IPS-18a (cell line): Measurements from ENCODE around the gene PUDP.
"Not testable (repeated sequence)": the region's sequence is repeated elsewhere in the genome, so short reads cannot be mapped to it uniquely, and the experiment has no call there.

Experiments used
- H3K27ac ChIP-seq: one replicate; pipeline ENCODE4 v1.5.1; 2013; ENCODE audit warnings: low read length
- H3K27me3 ChIP-seq: one replicate; pipeline ENCODE4 v1.6.1; 2013; ENCODE audit warnings: mild to moderate bottlenecking, low read length; ENCODE audit not compliant: control insufficient read depth, insufficient read depth
- H3K36me3 ChIP-seq: one replicate; pipeline ENCODE4 v1.6.1; 2013; ENCODE audit warnings: low read depth, low read length; ENCODE audit not compliant: control insufficient read depth
- H3K4me1 ChIP-seq: one replicate; pipeline ENCODE4 v1.6.1; 2013; ENCODE audit warnings: low read depth, low read length; ENCODE audit not compliant: control insufficient read depth
- H3K4me3 ChIP-seq: one replicate; pipeline ENCODE4 v1.5.1; 2013; ENCODE audit warnings: low read length
- H3K9ac ChIP-seq: one replicate; pipeline ENCODE4 v1.6.1; 2013; ENCODE audit warnings: mild to moderate bottlenecking, low read length, moderate library complexity
- H3K9me3 ChIP-seq: one replicate; pipeline ENCODE4 v1.6.1; 2013; ENCODE audit warnings: low read depth, low read length; ENCODE audit not compliant: control insufficient read depth

PUDP gene

GRCh38 chrX:7102119-7102518 lies 45.8 kb downstream of the PUDP start:
- Histone ChIP-seq H3K27me3 (no peaks in the 10 kb centered on the region), H3K9ac (no peak overlapping the region), H3K4me3 (no peak overlapping the region), H3K4me1 (peaks cover 8% of the 10 kb centered on the region), H3K27ac (no peak overlapping the region), H3K36me3 (no peaks in the 10 kb centered on the region), H3K9me3 (no peaks in the 10 kb centered on the region)

GRCh38 chrX:7100022-7100421 lies 47.9 kb downstream of the PUDP start:
- H3K27ac ChIP-seq = peak overlapping the region; percentile 52
- H3K27me3 ChIP-seq = no peaks in the 10 kb centered on the region
- peak overlapping the region; percentile 11 for H3K4me3 ChIP-seq
- H3K4me1 ChIP-seq = peaks cover 8% of the 10 kb centered on the region
- H3K9ac ChIP-seq = no peak overlapping the region
- H3K36me3 ChIP-seq = no peaks in the 10 kb centered on the region
- H3K9me3 ChIP-seq = no peaks in the 10 kb centered on the region

DNA sequence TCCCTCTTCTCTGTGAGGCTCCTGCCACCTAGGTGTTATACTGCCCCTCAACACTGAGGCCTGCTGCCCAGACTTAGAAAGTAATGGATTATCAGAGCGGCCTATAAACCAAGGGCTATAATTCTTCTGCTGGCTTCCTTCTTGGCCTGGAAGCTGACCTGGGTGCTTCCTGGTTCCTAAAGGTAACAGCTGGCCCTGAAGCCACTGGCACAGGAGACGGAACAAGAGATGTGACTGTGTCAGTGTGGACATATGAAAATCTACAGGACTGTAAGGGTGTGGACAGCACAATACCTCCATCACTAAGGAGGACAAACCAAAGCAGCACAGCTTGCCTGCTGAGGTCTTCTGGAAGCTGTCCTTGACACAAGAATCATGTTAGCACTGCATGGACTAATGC lies 52.3 kb downstream of the PUDP start:
- not testable (repeated sequence) for H3K9me3 ChIP-seq, H3K4me3 ChIP-seq, H3K36me3 ChIP-seq, H3K4me1 ChIP-seq, H3K9ac ChIP-seq, H3K27ac ChIP-seq, H3K27me3 ChIP-seq

GRCh38 chrX:7093305-7093704 lies 54.6 kb downstream of the PUDP start:
- no peak overlapping the region for H3K9ac ChIP-seq
- no peaks in the 10 kb centered on the region for H3K36me3 ChIP-seq
- H3K27me3 ChIP-seq = no peaks in the 10 kb centered on the region
- H3K9me3 ChIP-seq = no peaks in the 10 kb centered on the region
- H3K4me1 ChIP-seq = peaks cover 13% of the 10 kb centered on the region
- no peak overlapping the region for H3K27ac ChIP-seq
- H3K4me3 ChIP-seq = no peak overlapping the region

DNA sequence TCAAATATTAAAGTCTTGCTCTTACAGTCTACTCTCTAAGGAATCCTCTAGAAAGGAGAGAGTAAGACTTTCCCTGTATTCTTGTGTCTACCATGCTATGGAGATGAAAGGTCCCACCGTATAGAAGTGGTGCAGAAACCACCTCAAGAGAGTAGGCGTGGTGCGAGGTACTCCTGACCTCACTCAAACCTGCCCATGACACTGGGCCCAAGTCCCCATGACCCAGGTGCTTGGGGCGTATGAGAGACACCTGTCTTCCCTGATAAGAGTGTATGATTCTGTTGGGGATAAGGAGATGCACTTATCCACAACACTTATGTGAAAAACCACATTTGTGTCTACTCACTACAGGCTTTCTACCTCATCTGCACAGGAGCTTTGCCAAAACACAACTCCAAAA lies 55.4 kb downstream of the PUDP start:
- Histone ChIP-seq H3K9me3 (no peaks in the 10 kb centered on the region), H3K9ac (no peak overlapping the region), H3K27me3 (no peaks in the 10 kb centered on the region), H3K4me1 (peaks cover 16% of the 10 kb centered on the region), H3K4me3 (no peak overlapping the region), H3K27ac (no peak overlapping the region), H3K36me3 (no peaks in the 10 kb centered on the region)

- Histone ChIP-seq H3K4me1 (peaks cover 16% of the 10 kb centered on the region), H3K36me3 (no peaks in the 10 kb centered on the region), H3K9me3 (no peaks in the 10 kb centered on the region), H3K27ac (no peak overlapping the region), H3K4me3 (no peak overlapping the region), H3K9ac (no peak overlapping the region), H3K27me3 (no peaks in the 10 kb centered on the region)
Observed at GRCh38 chrX:7091923-7092322, 56.0 kb downstream of the PUDP start.

DNA sequence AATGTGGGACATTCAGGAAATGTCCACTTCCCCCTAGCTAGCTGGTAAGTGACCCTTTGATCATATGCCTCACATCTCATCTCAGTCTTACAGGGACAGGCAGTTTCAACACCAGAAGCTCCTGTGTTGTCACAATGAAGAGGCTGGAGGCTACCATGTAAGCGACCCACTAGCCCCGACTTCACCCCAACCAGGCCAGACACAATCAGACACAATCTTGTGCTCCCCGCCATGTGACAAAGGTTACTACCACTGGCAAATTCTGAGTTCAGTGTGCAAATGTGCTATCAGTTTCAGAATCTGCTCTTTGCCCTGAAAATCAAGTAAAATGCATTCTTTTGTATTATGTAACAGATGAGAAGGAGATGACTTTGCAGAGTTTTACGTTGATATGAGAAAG lies 57.3 kb downstream of the PUDP start:
- Histone ChIP-seq H3K9ac (no peak overlapping the region), H3K4me1 (peaks cover 16% of the 10 kb centered on the region), H3K27me3 (no peaks in the 10 kb centered on the region), H3K27ac (no peak overlapping the region), H3K36me3 (no peaks in the 10 kb centered on the region), H3K9me3 (no peaks in the 10 kb centered on the region), H3K4me3 (no peak overlapping the region)

DNA sequence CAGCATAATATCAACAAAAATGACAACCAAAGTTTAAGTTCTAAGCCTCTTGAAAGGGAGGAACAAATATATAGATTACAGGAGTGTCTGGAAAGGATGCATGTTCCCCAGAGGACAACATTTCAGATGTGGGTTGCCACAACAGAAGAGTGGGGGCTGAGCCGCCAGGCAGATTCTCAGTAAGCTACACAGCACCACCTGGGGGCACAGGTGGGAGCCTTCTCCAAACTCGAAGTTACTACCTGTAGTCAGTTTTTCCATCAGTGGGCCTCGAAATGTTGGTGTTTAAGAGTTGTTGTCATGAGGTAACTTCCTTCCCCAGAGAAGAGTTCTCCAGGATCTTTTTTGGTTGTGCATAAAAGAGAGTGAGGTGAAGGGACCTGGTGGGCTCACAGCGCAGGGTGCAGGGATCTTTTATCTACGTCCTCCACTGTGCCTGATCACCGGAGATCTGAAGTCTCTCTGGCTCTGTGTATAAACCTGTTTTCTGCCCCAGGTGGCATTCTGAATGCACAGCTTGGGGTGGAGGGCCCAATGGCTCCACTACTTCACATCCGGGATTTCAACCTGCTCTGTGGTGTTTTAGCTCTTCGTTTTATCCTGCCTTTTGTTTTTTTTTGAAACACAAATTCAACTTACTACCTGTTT lies 58.9 kb downstream of the PUDP start:
- Histone ChIP-seq H3K36me3 (no peaks in the 10 kb centered on the region), H3K9me3 (no peaks in the 10 kb centered on the region), H3K9ac (no peak overlapping the region), H3K4me1 (peaks cover 16% of the 10 kb centered on the region), H3K4me3 (no peak overlapping the region), H3K27ac (peak overlapping the region; percentile 25), H3K27me3 (no peaks in the 10 kb centered on the region)

DNA sequence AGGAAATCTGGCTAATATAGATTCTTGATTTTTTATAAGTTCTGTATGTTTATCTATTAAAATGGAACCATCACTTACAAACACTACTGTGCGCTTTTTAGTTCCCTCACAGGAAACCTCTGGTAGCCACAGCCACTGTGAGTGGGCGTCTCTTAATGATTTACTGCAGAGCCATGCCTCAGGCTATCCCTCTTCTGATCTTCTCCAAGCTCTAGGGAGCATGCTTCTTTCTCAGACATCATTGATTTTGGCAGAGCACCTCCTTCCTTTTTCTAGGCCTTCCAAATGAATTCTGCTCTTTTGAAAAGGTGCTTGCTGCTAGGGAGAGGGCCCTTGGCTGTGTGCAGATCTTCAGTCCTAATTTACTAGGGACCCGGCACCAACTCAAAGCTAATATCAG lies 61.6 kb downstream of the PUDP start:
- H3K9me3 ChIP-seq = no peaks in the 10 kb centered on the region
- no peak overlapping the region for H3K9ac ChIP-seq
- no peak overlapping the region for H3K27ac ChIP-seq
- no peaks in the 10 kb centered on the region for H3K27me3 ChIP-seq
- H3K4me1 ChIP-seq = peaks cover 16% of the 10 kb centered on the region
- H3K4me3 ChIP-seq = no peak overlapping the region
- H3K36me3 ChIP-seq = no peaks in the 10 kb centered on the region

DNA sequence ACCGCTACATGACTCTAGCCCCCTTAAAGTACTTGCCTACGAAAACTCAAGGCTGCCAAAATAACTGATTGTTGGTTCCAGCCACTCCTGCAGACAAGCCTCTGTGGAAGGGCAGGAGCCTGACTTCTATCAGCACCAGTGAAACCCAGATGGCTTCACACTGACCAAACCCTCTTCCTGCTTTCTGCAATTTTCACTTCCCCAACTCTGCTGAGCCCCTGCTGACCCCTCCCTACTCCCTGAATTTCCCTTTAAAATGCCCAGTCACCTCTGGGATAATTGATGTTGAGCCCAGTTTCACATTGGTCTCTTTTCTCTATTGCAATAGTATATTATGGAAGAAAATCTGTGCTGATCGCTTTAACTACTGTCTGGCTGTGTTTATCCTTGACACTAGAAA lies 62.1 kb downstream of the PUDP start:
- no peaks in the 10 kb centered on the region for H3K9me3 ChIP-seq
- no peaks in the 10 kb centered on the region for H3K36me3 ChIP-seq
- H3K4me1 ChIP-seq = peaks cover 16% of the 10 kb centered on the region
- no peak overlapping the region for H3K9ac ChIP-seq
- H3K4me3 ChIP-seq = no peak overlapping the region
- H3K27me3 ChIP-seq = no peaks in the 10 kb centered on the region
- H3K27ac ChIP-seq = no peak overlapping the region

- H3K27ac ChIP-seq = no peak overlapping the region
- H3K4me3 ChIP-seq = no peak overlapping the region
- H3K36me3 ChIP-seq = no peaks in the 10 kb centered on the region
- H3K9me3 ChIP-seq = no peaks in the 10 kb centered on the region
- no peak overlapping the region for H3K9ac ChIP-seq
- H3K4me1 ChIP-seq = peaks cover 16% of the 10 kb centered on the region
- no peaks in the 10 kb centered on the region for H3K27me3 ChIP-seq
Observed at GRCh38 chrX:7084841-7085240, 63.1 kb downstream of the PUDP start.

DNA sequence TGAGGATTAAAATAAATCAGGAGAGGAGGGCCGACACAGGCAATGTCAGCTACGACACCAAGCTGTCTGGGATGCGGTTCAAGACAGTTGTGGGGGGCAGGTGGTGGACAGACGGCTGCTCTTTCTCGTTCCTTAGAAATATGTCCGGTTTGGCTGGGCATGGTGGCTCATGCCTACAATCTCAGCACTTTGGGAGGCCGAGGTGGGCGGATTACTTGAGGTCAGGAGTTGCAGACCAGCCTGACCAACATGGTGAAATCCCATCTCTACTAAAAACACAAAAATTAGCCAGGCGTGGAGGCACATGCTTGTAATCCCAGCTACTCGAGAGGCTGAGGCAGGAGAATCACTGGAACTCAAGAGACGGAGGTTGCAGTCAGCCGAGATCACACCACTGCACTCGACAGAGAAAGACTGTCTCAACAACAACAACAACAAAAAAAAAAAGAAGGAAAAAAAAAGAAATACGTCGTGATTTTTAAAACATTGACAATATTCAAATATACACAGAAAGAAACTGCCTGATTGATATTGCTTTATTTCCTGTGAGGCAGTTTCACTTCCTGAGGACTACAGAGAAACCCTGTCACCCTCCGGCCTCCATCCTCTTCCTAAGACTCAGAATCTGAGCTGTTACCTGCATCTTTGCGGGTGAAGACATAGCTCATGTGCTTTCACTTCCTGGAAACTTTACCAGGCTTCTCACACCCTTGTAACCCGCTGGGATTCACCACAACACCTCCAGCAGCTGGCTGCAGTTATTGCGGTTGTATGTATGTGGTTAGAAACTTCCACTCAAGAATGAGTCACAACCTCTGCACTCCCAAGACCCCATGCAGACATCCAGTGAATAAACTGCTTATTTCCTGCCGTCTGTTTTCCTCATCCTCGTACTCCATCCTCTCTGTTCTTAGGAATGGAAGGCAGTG lies 64.2 kb downstream of the PUDP start:
- no peak overlapping the region for H3K4me3 ChIP-seq
- no peak overlapping the region for H3K27ac ChIP-seq
- peaks cover 7% of the 10 kb centered on the region for H3K4me1 ChIP-seq
- no peak overlapping the region for H3K9ac ChIP-seq
- no peaks in the 10 kb centered on the region for H3K36me3 ChIP-seq
- no peaks in the 10 kb centered on the region for H3K9me3 ChIP-seq
- H3K27me3 ChIP-seq = no peaks in the 10 kb centered on the region
